GM04504 (cell line): Measurements from ENCODE around the gene GPRC5C.

Experiments used
- DNase-seq: peaks from one replicate; pipeline ENCODE4 v3.0.0-alpha.2; 2012; ENCODE audit warnings: low read depth

The GPRC5C gene

DNA sequence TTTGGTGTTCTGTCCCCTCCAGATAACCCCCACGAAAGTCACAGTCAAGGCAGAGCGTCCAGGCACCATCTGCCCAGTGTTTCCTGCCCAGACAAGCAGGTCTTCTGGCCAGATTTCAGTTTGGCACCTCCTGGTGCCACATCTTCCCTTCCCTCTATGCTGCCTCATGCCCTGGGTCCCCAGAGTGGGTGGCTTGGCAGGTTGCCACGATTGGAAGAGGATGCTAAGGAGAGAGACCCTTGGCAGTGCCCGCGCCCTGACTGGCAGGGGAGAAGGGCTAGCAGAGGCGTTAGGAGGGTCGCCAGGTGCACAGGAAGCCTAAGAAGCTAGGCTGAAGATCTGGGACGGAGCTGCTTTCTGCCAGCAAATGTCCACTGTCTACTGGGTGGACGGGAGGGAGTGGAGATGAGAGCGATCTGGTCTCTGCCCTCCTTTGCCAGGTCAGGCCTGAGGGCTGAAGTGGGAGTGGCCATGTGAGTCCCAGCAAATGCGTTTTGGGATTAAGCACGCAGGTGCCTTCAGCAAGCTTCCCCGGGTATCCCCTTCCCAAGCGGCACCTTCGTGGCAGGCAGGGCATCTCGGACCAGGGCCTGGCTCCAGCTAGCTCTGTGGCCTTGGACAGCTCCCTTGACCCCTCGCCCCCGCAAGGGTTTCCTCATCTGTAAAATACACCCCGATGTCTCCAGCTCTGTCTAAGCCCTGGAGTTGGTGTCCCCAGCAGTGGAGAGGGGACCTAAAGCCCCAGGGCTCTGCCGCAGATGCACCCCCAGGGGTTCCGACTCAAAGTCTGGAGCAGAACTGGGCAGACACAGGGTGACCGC, 21.2 kb downstream of the GPRC5C start:
- DNase-seq = no peak

DNA sequence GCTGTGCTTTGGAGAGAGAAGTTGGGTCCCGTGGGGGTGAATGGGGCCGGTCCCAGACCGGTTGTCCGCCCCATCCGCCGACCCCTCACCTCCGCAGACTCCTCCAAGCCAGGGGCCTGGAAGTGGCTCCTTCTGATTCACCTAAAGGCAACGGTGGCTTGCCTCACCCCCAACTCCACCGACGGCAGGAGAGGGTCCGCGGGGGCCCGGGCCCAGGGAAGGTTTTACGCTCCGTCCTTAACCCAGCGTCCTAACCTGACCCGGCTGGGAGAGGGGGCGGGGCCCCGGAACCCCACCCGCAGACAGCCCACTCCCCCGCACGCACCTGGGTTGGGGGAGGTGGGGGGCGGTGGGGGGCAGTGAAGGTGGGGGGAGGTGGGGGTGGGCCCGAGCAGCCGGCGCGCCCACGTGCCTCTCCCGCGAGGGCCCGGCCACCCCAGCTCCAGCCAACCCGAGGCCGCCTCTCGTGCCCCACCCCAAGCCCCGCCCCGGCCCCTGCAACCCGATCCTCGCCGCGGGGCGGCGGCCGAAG, 21.8 kb downstream of the GPRC5C start:
- DNase-seq = no peak

- DNase-seq = peak; percentile 22
Observed at GRCh38 chr17:74454197-74455024, 22.5 kb downstream of the GPRC5C start.

GRCh38 chr17:74455025-74455545, 23.2 kb downstream of the GPRC5C start:
- DNase-seq = no peak

- DNase-seq = no peak
Observed at GRCh38 chr17:74455821-74456220, 23.9 kb downstream of the GPRC5C start.

DNA sequence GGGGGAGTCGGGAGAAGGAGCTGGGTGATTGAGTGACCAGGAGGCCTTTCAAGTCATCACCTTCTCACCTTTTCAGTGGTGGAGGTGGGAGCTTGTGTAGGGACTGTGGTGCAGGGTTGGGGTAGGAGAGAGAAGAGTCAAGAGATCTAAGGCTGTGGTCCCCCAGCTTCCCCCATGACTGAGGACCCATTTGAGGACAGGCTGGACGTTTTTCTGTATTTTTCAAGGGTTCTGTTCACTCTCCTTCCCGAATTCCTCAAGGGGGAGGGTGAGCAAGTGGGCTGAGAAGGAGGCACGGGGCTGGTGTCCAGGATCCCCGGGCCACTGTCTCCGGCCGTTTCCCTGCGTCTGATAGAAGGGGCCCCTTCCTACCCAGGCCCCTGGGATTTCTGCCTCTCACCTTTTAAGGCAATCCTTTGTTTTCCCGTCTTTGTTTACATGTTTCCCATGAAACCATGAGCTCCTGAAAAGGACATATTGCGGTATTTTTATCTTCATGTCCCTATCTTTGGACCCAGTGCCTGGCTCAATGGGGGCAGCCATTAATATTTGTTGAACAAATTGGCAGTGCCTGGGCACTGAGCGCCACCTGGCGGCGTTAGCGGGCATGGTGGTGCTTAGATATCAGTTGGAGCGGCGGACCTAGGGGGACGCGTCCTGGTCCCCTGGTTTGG, 25.4 kb downstream of the GPRC5C start:
- DNase-seq = peak; percentile 19

DNA sequence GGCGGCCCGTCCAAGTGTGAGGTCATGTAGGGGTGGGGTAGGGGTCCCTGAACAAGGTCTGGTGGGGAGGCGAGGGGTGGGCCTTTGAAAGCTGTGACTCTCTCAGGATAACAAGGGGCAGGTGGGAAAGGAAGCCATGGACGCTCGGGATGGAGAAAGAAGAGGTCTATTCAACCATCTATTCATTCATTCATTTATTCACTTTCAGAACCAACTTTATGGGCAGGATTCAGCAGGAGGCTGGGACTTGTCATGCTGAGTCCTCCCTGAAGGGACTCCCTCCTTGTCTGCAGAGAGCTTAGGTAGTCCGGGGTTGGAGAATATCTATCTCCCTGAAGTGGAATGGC, 25.9 kb downstream of the GPRC5C start:
- no peak for DNase-seq

DNA sequence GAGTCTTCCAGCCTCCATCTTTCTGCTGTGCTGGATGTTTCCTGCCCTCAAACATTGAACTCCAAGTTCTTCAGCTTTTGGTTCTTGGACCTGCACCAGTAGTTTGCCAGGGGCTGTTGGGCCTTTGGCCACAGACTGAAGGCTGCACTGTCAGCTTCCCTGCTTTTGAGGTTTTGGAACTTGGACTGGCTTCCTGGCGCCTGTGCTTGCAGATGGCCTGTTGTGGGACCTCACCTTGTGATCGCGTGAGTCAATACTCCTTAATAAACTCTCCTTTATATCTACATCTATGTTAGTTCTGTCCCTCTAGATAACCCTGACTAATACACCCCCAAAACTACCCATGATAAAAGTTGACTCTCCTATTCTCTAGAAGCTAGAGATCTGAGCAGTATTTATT, 26.9 kb downstream of the GPRC5C start:
- DNase-seq = no peak

- no peak for DNase-seq
Observed at GRCh38 chr17:74459622-74460021, 27.7 kb downstream of the GPRC5C start.

- no peak for DNase-seq
Observed at GRCh38 chr17:74460241-74460640, 28.4 kb downstream of the GPRC5C start.

DNA sequence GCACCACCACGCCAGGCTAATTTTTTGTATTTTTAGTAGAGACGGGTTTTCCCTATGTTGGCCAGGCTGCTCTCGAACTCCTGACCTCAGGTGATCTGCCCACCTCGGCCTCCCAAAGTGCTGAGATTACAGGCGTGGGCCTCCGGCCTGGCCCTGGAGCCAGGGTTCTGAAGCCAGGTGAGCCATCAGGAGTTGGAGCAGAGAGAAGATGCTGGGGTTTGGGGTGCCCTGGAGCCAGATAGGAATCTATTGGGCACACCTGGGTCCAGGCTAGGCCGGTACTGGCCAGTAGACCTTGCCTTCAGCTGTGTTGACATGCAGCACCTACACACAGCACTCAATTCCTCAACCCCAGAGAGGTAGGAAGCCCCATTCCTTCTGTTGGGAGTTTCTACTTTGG, 29.1 kb downstream of the GPRC5C start:
- DNase-seq = no peak

DNA sequence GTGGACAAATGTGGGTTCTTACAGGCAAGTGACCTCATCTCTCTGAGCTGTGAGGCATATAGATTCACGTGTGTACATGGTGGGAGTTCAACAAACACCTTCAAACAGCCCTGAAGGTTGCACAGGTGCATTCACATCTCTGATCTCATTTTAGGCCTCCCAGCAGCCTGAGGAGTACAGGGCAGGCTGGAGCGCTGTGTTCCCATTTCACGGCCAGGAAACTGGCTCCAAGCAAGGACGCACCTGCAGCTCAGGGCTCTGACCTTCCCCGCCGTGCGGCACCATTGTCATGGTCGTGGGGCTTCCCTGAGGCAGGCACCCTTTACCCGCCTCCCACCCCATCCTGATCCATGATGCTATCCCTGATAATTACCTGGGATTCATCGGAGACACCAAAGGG, 29.7 kb downstream of the GPRC5C start:
- no peak for DNase-seq

GRCh38 chr17:74464730-74465377, 33.0 kb downstream of the GPRC5C start:
- DNase-seq = no peak

DNA sequence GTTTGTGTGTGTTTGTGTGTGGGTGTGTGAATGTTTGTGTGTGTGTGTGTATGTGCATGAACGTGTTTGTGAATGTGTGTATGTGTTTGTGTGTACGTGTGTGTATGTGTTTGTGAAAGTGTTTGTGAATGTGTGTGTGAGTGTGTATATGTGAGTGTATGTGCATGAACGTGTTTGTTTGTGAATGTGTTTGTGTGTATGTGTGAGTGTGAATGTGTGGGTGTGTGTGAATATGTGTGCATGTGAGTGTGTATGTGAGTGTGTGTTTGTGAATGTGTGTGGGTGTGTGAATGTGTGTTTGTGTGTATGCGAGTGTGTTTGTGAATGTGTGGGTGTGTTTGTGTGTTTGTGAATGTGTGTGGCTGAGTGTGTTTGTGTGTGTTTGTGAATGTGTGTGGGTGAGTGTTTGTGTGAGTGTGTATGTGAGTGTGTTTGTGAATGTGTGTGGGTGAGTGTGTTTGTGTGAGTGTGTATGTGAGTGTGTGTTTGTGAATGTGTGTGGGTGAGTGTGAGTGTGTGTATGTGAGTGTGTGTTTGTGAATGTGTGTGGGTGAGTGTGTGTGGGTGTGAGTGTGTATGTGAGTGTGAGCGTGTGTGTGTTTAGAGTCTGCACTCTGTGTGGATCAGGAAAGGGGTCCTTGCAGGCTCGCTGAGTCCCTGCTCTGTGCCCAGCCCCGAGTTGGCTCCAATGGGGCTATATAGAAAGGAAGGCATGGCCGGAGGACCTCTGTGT, 33.7 kb downstream of the GPRC5C start:
- no peak for DNase-seq

DNA sequence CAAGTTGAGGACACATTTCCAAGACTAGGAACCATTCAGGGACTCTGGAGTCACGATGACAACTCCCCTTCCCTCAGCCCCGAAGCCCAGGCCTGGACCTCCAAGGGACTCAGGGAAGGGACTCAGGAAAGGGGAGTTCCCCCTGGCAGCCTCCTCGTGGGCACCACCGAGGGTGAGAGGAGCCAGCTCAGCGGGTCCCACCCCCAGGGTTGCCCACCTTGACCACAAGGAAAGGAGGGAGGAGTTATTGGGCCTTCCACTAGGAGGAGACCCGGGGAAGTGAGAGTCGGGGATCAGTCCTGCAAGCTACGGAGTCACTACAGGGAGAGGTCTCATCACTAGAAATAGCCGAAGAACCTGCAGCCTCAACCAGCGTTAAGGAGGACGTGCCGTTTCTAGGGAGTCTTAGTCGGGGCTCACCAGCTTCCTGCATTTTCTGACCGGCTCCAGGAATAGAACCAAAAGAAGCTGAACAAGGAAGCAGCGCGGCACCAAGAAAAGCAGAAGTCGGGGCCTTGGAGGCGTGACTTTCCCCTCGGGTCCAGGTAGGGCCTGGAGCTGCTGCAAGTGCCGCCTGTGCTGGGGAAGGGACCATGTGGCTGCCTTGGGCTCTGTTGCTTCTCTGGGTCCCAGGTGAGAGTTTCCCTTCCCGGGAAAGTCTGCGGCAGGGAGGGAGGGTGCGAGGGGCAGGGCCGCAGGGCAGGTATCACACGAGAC, 34.4 kb downstream of the GPRC5C start, which contains the start of gene CD300A:
TSS of gene CD300A (plus strand) at position 524 of the 717 bp plus-strand sequence. CDS start at position 594, 70 bp downstream.
- no peak for DNase-seq

- DNase-seq = no peak
Observed at GRCh38 chr17:74466828-74467184, 34.9 kb downstream of the GPRC5C start.

GRCh38 chr17:74467221-74467951, 35.5 kb downstream of the GPRC5C start:
- no peak for DNase-seq

GRCh38 chr17:74471341-74471740, 39.5 kb downstream of the GPRC5C start:
- DNase-seq = no peak

DNA sequence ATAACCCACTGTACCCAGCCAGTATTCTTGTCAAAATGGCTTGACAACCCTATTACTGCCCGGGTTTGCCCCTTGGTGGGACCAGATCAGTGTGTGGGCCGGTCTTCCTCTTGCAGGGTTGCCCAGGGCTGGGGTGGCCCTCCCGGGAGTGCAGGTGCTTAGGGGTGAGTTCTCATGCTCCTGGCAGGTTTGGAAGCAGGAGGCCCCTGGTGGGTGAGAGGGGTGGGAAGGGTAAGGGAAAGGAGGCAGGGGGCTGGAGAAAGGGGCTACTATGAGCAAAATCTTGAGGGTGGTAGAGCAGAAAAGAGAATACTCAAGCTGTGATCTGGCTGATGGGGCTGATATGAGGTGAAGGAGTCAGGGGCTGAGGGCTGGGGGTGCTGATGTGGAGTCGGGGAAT, 41.0 kb downstream of the GPRC5C start:
- no peak for DNase-seq

- no peak for DNase-seq
Observed at GRCh38 chr17:74473294-74473693, 41.4 kb downstream of the GPRC5C start.
